COLO668 (cell line): ENCODE data around the gene CARD10.

Experiments used
- DNase-seq: peaks from one replicate; lab custom pipeline; 2025; ENCODE audit not compliant: unreplicated experiment; lab: John Stamatoyannopoulos, UW

CARD10 gene

DNA sequence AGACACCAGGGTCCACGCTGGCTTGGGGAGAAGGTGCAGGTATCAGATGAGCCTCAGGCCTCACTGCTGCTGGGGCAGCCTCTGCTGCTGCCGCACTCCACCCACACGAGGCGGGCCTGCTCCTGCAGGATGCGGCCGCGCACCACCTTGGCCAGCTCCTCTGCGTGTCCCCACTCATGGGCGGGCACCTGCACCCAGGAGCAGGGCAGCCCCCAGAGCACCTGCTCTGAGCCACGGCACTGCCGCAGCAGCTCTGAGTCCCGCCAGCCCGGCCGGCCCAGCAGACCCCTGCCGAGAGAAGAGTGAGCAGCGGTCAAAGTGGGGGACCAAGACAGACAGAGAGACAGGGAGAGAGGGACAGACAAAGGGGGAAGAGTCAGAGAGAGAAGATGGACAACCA is 28.1 kb downstream of the CARD10 start:
- no peak for DNase-seq

DNA sequence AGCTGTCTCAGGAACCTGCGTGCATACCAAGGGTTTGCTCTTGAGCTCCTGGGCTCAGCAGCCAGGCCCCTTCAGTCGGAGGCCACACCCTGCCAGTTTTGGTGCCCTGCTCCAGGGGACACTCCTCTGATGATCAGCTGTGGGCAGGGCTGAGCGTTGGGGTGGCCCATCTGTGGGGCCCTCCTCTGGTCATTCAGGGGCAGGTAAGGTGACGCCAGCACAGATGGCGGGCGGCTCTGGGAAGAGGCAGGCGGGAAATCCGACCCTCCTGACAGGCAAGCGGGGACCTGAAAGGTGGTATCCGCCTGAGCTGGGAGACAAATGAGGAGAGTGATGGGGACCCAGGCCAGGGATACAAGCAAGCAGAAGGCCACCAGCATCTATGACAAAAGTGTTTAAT is 29.2 kb downstream of the CARD10 start:
- no peak for DNase-seq

DNA sequence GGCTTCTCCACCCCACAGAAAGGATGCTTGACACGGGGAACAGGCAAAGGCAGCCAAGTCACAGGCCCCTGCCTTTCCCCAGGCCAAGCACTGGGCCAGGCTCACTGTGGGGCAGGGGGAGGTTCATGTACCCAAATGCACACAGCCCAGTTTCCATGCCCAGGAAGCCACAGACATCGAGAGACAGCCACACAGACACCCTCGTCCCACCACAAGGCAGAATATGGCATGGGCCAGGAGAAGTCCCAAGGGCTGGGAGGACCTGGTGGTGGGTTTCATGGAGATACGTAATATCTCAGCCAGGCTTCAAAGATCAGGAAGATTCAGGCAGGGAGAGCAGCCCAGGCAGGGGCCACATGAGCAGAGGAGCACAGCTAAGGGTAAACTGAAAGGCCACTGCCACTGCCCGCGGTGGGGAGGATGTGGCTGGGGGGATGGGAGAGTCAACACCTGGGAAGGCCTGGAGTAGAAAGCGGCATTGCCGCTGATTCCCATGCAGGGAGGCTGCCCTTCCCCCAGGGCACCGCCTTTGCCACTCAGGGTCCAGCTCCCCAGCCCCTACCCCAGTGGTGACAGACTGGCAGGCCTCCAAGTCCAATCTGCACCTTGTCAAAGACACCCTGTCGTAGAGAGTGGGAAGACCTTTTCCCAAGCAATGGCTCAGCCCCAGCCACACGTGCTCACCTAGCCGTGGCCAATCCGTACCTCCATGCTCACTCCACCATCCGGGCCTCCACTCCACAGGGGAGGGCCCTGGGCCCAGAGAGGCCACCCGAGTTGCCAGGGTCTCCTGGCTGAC is 30.7 kb downstream of the CARD10 start:
- peak; percentile 51 for DNase-seq

DNA sequence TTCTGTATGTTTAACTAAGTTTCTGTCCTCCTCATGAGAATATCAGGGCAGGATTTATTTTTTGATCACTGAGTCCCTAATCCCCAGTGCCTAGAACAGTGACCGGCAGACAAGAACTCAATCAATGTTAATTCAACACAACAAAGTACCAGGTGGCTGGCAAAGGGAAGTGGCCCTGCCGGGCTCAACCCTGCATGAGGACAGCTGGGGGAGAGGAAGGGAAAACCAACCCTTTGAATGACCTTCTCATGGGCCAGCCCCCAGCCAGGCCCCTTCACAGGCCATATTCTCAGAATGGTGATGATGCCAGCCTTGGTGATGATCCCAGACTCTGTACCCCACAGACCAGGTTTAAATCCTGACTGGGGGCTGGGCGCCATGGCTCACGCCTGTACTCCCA is 31.6 kb downstream of the CARD10 start:
- DNase-seq = no peak

DNA sequence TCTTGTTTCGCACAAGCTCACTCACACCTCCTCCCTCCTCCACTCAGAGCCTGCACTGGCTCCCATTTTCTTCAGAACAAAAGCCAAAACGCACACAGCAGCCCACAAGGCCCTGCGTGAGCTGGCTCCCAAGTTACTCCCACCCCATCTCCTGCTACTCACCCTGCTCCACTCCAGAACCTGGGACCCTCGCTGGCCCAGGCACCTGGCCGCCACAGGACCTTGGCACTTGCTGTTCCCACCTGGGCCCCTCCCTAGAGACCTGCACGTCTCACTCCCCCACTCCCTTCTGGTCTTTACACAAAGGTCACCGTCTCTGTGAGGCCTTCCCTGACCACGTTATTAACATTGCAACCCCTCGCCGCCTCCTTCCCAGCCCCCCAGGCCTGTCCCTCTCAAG is 32.1 kb downstream of the CARD10 start:
- no peak for DNase-seq

DNA sequence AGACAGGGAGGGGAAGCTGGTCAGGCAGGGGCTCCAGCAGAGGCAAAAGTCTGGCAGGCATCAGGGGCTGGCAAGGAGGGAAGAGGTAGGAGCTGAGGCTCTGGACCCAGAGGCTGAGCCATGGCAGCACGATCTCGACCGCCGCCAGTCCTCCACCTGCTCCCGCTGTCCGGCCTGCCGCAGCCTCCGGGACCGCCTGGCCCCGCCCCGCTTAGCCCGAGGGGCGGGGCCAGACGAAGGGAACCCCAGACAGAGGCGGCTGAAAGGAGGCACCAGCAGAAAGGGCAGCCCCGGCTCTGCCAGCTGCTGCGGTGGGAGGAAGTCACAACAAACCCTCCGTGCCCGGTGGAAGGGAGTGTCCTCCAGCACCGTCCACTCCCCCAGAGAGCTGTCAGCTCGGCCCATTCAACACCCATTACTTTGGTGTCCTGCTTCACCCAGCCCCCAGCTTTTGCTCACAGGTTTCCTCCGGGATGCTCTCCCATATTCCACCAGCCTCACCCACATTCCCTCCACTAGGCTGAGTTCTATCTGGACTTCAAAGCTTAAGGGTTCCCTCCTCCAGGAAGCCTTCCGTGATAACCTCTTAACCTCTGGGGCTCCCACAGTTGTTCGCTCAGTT is 32.9 kb downstream of the CARD10 start, which contains the start of gene MFNG:
MFNG (minus strand) TSS at position 161 of the 622 bp plus-strand sequence. CDS start 207 bp downstream, outside the sequence.
- DNase-seq = peak; percentile 88

DNA sequence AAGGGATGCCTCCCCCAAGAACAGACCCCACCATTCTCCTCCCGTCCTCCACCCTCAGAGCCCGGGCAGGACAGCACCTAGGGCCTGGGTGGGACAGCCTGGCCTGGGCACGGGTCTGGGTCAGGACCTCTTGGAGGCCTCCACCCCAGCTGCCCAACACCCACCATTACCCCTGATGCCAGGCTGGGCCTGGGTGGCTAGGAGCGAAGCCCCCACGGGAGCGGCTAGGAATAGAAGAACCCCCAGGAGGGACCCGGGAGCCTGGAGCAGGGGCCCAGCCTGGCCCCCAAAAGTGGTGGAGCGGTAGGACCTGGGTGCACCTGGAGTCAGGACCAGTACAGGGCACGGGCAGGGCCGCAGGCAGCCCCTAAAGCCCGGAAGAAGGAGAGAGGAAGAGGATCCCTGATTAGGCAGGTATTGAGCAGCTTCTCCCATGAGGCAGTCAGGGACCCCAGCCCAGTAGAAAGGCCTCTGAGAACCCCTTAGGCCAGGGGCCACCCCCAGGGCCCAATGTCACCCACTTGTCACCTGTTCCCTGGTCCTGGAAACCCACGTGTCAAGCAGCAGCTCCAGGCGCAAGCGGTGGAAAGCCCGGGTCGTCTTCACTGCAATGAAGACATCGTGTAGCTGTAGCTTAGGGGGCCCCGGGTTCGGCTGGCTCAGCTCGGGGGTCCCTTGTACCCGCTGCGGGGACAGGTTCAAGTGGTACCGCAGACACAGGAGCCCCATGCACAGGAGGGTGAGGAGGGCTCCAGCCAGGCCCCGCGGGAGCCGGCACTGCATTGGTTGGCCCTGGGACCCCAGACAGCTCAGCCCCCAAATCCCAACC is 33.6 kb downstream of the CARD10 start:
- DNase-seq = no peak

DNA sequence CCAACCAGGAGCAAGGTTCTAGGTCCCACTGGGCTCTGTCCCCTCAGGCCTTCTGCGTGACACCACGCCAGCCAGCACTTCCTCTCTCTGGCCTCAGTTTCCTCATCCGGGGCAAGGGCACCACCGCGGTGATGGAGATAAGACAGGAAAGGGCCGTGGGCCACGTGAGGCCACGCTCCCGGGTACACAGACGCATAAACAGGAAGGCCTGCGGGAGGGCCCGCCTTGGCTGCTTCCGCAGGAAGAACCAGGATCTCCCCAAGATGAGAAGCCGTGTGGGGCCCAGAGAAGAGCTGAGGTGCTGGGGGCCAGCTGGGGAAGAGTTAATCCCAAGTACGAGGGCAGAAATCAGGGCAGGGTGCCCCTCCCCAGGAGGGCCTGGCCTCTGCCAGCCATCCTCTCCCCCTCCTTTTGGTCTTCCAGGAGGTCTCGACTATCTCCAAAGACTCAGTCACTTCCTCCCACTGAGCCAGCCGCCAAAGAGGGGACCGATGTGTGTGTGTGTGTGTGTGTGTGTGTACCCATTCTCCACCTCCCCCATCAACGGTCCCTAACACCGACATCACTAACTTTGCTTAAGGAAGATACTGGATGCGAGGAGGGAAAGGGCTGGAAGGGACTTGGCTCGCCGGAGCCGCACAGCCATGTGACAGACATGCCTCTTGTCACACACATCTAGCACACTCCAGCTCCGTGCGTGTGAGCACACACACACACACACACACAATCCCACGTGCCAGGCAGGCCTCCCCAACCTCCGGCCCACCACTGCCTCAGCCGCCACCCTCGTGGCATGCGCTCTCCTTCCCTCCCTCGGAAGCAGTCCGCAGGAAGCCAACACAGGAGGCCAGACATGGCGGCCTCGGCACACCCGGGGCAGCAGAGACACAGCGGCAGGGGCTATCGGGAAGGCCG is 34.5 kb downstream of the CARD10 start:
- DNase-seq = no peak

DNA sequence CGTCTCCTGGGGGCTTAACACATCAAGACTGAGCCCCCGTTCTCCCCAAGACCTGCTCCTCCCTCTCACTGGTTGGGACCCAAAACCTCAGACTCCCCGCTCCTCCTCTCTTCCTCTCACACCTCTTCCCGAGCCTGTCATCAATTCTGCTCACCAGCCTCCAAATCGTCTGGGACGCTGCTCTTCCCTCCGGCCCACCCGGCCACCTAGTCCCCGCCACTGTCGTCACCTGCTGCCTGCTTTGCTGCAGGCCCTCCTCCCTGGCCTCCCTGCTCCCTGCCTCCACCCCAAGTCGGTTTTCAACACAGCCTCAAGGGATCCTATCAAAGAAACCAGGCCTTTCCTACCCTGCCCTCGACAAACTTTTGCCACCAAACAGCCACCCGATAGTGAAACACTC is 36.2 kb downstream of the CARD10 start:
- DNase-seq = no peak

DNA sequence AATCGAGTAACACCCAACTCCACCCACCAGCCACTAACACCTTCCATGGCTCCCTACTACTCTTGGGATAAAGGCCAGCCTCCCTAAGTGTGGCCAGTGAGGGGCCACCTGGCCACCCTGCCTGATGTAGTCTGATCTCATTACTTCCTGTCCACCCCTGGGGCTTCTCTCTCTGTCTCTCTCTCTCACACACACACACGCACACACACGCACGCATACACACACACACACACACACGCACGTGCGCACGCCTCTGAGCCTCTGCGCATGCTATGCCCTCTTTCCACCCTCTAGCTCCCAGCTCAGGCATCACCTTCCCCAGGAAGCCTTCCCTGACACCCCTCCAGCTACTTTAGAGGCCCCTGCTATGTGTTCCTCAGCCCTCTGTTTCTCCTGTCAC is 37.0 kb downstream of the CARD10 start:
- DNase-seq = peak; percentile 8

DNA sequence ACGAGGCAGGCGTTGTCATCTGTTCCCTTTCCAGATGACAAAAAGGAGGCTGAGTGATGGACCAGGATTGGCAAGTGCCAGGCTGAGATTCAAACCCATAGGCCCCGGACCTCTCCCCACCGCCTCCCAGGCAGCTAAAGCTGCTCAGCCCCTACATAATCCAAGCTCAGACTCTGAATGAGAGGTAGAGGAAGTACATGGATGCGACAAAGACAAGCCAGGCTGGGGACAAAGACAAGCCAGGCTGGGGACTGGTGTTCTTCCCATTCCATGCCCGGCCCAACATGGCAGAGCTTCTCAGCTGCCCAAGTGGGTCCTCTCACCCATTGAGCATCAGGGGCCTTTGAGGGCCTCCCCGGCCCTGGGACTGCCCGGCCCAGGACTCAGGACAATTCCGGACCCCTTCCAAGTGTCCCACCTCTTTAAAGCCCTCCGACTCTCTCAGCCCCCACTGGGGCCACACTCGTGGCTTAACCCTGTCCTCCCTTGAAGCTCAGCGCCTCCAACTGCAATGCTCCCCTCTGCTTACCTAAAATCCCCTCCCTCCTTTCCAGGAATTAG is 37.8 kb downstream of the CARD10 start:
- DNase-seq = no peak

DNA sequence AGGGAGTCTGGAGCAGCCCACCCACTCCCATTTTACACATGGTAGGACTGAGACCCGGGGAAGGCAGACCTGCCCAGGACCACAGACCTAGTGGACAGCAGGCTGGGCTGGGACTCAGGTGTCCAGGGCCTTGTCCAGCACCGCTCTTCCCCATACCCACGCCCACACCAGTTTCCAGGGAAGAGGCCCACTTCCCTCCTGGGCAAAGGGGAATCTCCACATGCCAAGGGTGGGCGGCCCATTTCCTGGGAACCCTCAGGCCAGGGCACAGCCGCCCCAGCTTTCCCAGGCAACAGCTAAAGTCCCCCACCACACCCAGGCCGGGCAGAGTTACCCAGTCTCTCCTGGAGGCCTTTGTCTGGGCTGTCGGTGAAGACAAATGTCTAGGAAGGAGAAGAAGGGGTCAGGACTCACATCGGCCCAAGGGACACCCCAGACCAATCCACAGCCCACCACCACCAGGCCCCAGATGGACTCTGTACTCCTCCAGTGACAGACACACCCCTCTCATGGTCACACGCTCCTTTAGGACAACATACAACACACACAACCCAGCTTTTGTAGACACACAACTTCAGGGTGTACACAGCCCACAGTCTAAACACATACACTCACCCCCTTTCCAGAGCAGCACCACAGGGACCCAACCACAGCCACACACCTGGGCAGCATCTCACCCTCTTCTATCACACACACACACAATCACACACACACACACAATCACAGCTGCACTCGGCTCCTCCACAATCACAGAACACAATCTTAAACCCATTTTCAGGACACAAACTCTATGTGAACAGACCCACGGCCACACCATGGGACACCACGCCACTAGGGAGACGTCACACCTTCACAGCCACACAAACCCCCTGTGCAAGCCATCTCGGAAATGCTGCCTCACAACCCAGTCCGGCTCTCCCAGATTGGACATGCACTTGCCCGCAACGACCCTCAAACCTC is 38.5 kb downstream of the CARD10 start:
- no peak for DNase-seq

DNA sequence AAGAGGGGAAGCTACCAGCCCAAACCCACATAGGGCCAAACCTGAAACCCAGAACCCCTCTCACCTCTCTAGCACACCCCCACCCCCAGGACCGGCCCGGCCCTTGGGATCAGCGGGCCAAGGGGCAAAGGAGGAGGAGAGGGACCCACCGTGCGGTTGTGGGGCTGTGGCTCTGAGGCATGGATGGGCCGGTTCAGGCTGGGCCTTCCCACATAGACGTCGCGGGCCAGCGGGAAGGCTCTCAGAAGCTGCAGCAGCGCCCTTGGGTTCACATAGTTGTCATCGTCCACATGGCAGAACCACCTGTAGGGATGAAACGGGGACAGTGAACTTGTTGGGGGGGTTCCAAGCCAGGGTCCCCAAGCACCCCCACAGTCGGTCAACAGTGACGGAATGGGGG is 40.0 kb downstream of the CARD10 start:
- no peak for DNase-seq

DNA sequence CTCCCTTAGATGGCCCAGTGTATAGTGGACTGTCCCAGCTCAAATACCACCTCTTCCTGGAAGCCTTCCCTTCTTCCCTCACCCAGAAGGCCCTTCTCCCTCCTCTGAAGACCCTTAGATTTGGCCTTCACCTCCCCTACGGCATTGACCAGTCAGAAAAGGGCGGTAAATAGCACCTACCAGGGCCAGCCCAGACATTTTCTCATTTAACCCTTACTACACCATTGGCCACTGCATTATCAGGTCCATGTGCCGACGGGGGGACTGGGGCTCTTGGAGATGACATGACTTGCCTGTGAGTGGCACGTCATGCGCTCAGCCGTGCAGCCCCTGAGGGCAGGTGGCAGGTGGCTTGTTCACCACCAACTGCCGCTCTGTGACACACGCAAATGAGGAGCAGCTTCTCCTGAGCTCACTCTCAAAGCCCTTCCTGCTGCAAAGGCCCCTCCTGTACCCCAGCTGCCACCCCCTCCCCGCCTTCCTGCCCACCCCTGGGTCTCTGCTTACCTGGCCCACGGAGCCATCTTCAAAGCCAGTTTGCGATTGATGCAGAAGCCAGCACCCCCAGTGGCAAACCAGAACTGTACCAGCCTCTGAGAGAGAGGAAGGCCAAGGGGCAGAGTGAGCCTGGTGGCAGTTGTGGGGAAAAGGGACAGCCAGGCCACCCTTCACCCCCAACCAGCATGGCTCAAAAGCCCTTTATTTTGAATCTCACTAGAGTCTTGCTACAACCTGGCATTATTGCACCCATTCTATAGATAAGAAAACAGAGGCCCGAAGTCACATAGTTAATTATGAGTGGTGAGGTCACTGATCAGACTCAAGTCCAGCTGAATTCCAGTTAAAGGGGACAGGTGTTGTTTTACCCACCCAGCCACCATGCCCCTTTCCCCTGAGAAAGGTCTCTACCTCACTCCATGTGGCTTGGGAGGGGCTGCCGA is 42.6 kb downstream of the CARD10 start:
- peak; percentile 55 for DNase-seq

DNA sequence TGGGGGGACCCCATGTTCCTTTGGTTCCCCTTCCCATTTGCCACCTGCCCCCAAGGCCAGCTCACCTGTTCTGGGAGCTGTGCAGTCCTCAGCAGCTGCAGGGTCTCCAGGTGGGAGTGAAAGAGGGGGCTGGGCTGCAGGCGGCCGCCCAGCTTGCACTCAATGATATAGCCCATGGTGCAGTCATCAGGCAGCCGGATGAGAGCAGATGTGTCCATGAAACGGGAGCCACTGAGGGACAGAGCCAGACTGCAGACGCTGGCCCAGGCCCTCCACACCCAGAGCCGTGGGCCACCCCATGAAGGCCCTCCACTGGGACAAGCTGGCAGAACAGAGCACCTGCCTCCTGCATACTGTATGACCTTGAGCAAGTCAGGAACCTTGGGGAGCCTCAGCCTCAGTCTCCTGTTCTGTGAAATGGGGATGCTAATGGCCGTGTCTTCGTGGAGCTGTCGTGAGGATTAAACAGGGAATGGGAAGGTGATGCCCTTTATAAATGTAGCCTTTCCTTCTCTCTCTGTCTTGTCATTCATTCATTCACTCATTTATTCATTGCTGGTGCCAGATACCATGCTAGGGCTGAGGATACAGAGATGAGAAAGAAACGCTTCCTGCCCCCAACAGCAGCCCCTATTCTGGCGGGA is 44.6 kb downstream of the CARD10 start:
- DNase-seq = no peak

DNA sequence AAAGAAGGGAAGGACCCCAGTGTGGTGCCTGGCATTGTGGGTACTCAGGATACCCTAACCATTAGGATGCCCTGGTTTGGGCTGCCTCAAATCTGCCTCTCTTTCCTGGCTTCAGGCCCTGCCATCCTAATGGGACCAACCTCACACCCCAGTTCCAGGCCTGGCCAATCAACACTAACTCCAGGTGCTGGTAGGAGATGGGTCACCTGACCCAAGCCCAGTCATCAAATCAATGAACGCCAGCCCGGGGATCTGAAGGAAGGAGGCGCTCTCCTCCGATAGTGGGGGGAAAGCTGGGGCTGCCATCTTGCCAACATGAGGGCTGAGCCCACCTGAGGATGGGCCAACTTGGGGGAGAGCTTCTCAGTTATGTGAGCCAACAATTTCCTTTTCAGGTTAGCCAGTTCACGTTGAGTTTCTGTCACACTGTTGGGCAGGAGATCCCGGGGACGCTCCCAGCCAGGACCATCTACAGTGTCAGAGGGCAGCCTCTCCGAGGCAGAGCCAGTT is 45.7 kb downstream of the CARD10 start:
- DNase-seq = no peak

DNA sequence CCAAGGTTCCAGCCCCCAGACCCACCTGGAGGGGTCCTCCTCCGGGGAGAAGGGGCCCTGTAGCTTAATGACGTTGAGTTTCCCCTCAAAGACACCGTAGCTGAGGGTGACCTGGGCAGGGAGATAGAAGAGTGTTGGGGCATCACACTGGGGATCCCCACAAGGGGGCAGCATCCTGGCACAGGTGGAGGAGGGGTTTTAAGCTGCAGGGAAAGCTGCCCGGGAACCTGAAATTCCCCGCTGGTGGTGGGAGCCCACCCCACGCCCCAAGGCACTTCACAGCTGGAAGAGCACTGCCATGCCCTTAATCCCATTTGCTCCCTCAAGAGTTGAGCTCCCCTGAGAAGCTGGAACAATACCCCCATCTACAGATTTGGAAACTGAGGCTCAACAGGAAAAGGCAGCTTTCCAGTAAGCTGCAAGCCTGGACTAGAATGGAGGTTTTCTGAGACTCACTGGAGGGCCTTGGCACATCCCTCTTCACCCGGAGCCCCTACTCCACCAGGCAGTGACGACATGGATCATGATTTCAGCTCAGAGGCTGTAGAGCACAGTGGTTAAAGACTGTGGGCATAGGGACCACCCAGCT is 46.7 kb downstream of the CARD10 start:
- DNase-seq = peak; percentile 59
